ENCODE results near the gene PPTC7.

PPTC7 gene

DNA sequence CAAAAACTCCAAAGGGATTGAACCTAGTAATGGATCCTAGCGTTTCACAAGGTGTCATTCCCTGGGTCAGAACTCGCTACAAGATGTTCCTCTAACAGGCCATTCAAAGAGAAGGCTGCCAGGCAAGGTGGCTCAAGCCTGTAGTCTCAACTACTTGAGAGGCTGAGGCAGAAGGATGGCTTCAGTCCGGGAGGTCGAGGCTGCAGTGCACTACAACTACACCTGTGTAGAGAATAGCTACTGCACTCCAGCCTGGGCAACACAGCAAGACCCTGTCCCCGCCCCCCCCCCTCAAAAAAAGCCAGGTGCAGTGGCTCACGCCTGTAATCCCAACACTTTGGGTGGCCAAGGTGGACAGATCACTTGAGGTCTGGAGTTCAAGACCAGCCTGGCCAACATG lies 14.4 kb downstream of the PPTC7 start:
- no peak overlapping the region for H3K4me2 ChIP-seq (ENCODE audit: insufficient read depth, low read length, poor library complexity, severe bottlenecking)
- no peaks in the 10 kb centered on the region for H3K79me1 ChIP-seq (ENCODE audit: low read depth, low read length)
- H2BK5ac ChIP-seq (ENCODE audit: low read length), result no peak overlapping the region
- H2BK15ac ChIP-seq (ENCODE audit: low read length), result no peak overlapping the region
- no peak overlapping the region for H3K4ac ChIP-seq (ENCODE audit: low read length)
- no peak for DNase-seq (ENCODE audit: low spot score)
- no peak overlapping the region for H3K23ac ChIP-seq (ENCODE audit: low read depth, low read length, poor library complexity)
- no peak overlapping the region for H2AFZ ChIP-seq (ENCODE audit: low read length)
- no peak overlapping the region for H3K14ac ChIP-seq (ENCODE audit: low read length)
- H2BK12ac ChIP-seq (ENCODE audit: low read length), result no peak overlapping the region
- H4K91ac ChIP-seq (ENCODE audit: low read depth, low read length, poor library complexity), result no peak overlapping the region
- H3K4me3 ChIP-seq (ENCODE audit: low read length in 2 of 2), result no peak overlapping the region
- H3K27ac ChIP-seq (replicated peaks; ENCODE audit: low read length), result no peak overlapping the region
- H3K27me3 ChIP-seq (ENCODE audit: control insufficient read depth in 3 of 3, insufficient read depth in 3 of 3, low read depth in 1 of 3, low read length in 3 of 3), result no peaks in the 10 kb centered on the region
- H3K9ac ChIP-seq (ENCODE audit: low read depth, low read length, poor library complexity), result no peak overlapping the region
- no peak overlapping the region for H3K18ac ChIP-seq (ENCODE audit: low read length)
- no peak overlapping the region for H4K8ac ChIP-seq (ENCODE audit: low read depth, low read length)
- H2BK120ac ChIP-seq (ENCODE audit: low read depth, low read length), result no peak overlapping the region
- peaks cover 2% of the 10 kb centered on the region in 2 donors for H3K4me1 ChIP-seq (ENCODE audit: control insufficient read depth in 2 of 2, insufficient read depth in 1 of 2, low read depth in 1 of 2, low read length in 2 of 2)
- no CpG with 5 or more reads among the region's 6 CpGs for WGBS, 2 donors (ENCODE audit: extremely low coverage in 2 of 2, insufficient read length in 2 of 2, insufficient replicate concordance in 1 of 2)
- H3K36me3 ChIP-seq (replicated peaks in 1 of 2; ENCODE audit: control insufficient read depth in 2 of 2, insufficient read depth in 2 of 2, low read length in 2 of 2), result no peaks in the 10 kb centered on the region
- H3K9me3 ChIP-seq (replicated peaks in 1 of 2; ENCODE audit: control insufficient read depth in 2 of 2, insufficient read depth in 1 of 2, low read depth in 1 of 2, low read length in 2 of 2), result peaks cover 7 to 11% of the 10 kb centered on the region in 2 donors
- no peak overlapping the region for H2AK5ac ChIP-seq (ENCODE audit: low read depth, low read length)

DNA sequence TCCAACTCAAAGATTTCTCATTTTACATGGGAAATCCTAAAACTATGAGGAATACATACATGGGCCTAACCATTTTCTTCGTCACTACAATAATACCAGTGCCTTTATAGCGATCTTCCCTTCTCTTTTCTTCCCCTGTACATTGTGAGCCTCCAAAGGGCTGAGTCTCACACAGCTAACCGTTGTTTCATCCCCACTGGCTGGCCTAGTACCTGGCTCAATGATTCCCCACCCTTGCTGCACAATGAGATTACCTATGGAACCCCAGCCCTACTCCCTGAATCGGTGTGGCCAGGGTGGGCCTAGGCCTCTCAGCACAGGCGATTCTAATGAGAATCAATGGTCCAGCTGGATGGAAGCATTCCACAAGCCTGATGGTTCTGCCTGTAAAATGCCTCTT lies 16.1 kb downstream of the PPTC7 start:
- Histone ChIP-seq H4K8ac (ENCODE audit: low read depth, low read length) (no peak overlapping the region), H3K27me3 (ENCODE audit: control insufficient read depth in 3 of 3, insufficient read depth in 3 of 3, low read depth in 1 of 3, low read length in 3 of 3) (no peaks in the 10 kb centered on the region), H3K4me2 (ENCODE audit: insufficient read depth, low read length, poor library complexity, severe bottlenecking) (no peak overlapping the region), H2AFZ (ENCODE audit: low read length) (no peak overlapping the region), H3K27ac (replicated peaks; ENCODE audit: low read length) (no peak overlapping the region), H2BK15ac (ENCODE audit: low read length) (no peak overlapping the region), H4K91ac (ENCODE audit: low read depth, low read length, poor library complexity) (no peak overlapping the region), H3K4ac (ENCODE audit: low read length) (no peak overlapping the region), H2BK12ac (ENCODE audit: low read length) (no peak overlapping the region), H2BK120ac (ENCODE audit: low read depth, low read length) (no peak overlapping the region), H2BK5ac (ENCODE audit: low read length) (no peak overlapping the region), H2AK5ac (ENCODE audit: low read depth, low read length) (no peak overlapping the region), H3K23ac (ENCODE audit: low read depth, low read length, poor library complexity) (no peak overlapping the region), H3K14ac (ENCODE audit: low read length) (no peak overlapping the region), H3K18ac (ENCODE audit: low read length) (no peak overlapping the region), H3K9ac (ENCODE audit: low read depth, low read length, poor library complexity) (no peak overlapping the region), H3K36me3 (replicated peaks in 1 of 2; ENCODE audit: control insufficient read depth in 2 of 2, insufficient read depth in 2 of 2, low read length in 2 of 2) (no peaks in the 10 kb centered on the region), H3K9me3 (replicated peaks in 1 of 2; ENCODE audit: control insufficient read depth in 2 of 2, insufficient read depth in 1 of 2, low read depth in 1 of 2, low read length in 2 of 2) (peaks cover 6 to 11% of the 10 kb centered on the region in 2 donors), H3K79me1 (ENCODE audit: low read depth, low read length) (no peaks in the 10 kb centered on the region), H3K4me1 (ENCODE audit: control insufficient read depth in 2 of 2, insufficient read depth in 1 of 2, low read depth in 1 of 2, low read length in 2 of 2) (peaks cover 2% of the 10 kb centered on the region in 2 donors), H3K4me3 (ENCODE audit: low read length in 2 of 2) (no peak overlapping the region)
- WGBS, 2 donors (ENCODE audit: extremely low coverage in 2 of 2, insufficient read length in 2 of 2, insufficient replicate concordance in 1 of 2), result no CpG with 5 or more reads among the region's 5 CpGs
- DNase-seq (ENCODE audit: low spot score), result no peak

GRCh38 chr12:110565894-110566871 lies 16.9 kb downstream of the PPTC7 start:
- no peak overlapping the region for H3K4ac ChIP-seq (ENCODE audit: low read length)
- H3K18ac ChIP-seq (ENCODE audit: low read length), result no peak overlapping the region
- H3K9ac ChIP-seq (ENCODE audit: low read depth, low read length, poor library complexity), result no peak overlapping the region
- H2BK12ac ChIP-seq (ENCODE audit: low read length), result no peak overlapping the region
- H3K9me3 ChIP-seq (replicated peaks in 1 of 2; ENCODE audit: control insufficient read depth in 2 of 2, insufficient read depth in 1 of 2, low read depth in 1 of 2, low read length in 2 of 2), result peaks cover 4% of the 10 kb centered on the region in 2 donors
- H2AFZ ChIP-seq (ENCODE audit: low read length), result no peak overlapping the region
- H3K14ac ChIP-seq (ENCODE audit: low read length), result no peak overlapping the region
- H3K27ac ChIP-seq (replicated peaks; ENCODE audit: low read length), result no peak overlapping the region
- H2BK5ac ChIP-seq (ENCODE audit: low read length), result no peak overlapping the region
- peaks cover 2% of the 10 kb centered on the region in 2 donors for H3K4me1 ChIP-seq (ENCODE audit: control insufficient read depth in 2 of 2, insufficient read depth in 1 of 2, low read depth in 1 of 2, low read length in 2 of 2)
- no peak overlapping the region for H3K4me2 ChIP-seq (ENCODE audit: insufficient read depth, low read length, poor library complexity, severe bottlenecking)
- no peak for DNase-seq (ENCODE audit: low spot score)
- no peak overlapping the region for H4K8ac ChIP-seq (ENCODE audit: low read depth, low read length)
- WGBS, 2 donors (ENCODE audit: extremely low coverage in 2 of 2, insufficient read length in 2 of 2, insufficient replicate concordance in 1 of 2), result no CpG with 5 or more reads among the region's 8 CpGs
- H4K91ac ChIP-seq (ENCODE audit: low read depth, low read length, poor library complexity), result no peak overlapping the region
- H3K23ac ChIP-seq (ENCODE audit: low read depth, low read length, poor library complexity), result no peak overlapping the region
- no peak overlapping the region for H2BK120ac ChIP-seq (ENCODE audit: low read depth, low read length)
- H3K79me1 ChIP-seq (ENCODE audit: low read depth, low read length), result no peaks in the 10 kb centered on the region
- no peak overlapping the region for H2AK5ac ChIP-seq (ENCODE audit: low read depth, low read length)
- no peaks in the 10 kb centered on the region for H3K27me3 ChIP-seq (ENCODE audit: control insufficient read depth in 3 of 3, insufficient read depth in 3 of 3, low read depth in 1 of 3, low read length in 3 of 3)
- no peaks in the 10 kb centered on the region for H3K36me3 ChIP-seq (replicated peaks in 1 of 2; ENCODE audit: control insufficient read depth in 2 of 2, insufficient read depth in 2 of 2, low read length in 2 of 2)
- no peak overlapping the region for H2BK15ac ChIP-seq (ENCODE audit: low read length)
- H3K4me3 ChIP-seq (ENCODE audit: low read length in 2 of 2), result no peak overlapping the region

DNA sequence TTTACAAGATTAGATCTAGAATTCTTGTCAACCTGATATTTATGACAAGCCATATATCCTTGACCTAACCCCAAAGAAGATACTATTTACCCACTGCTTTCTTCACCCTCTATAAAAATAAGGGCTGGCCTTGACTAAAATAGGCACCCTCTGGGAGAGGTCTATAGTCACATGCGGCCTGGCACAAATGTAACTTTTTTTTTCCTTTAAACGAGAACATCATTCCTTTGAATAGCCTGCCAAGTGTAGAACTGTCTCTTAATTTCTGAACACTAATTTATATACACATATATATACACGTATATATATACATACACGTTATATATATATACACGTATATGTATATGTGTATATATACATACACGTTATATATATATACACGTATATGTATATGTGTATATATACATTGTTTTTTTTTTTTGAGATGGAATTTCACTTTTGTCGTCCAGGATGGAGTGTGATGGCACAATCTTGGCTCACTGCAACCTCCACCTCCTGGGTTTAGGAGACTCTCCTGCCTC lies 18.6 kb downstream of the PPTC7 start:
- no peak overlapping the region for H2BK12ac ChIP-seq (ENCODE audit: low read length)
- H3K23ac ChIP-seq (ENCODE audit: low read depth, low read length, poor library complexity), result no peak overlapping the region
- peaks cover 2% of the 10 kb centered on the region in 2 donors for H3K4me1 ChIP-seq (ENCODE audit: control insufficient read depth in 2 of 2, insufficient read depth in 1 of 2, low read depth in 1 of 2, low read length in 2 of 2)
- no peak overlapping the region for H3K27ac ChIP-seq (replicated peaks; ENCODE audit: low read length)
- no peak for DNase-seq (ENCODE audit: low spot score)
- H3K14ac ChIP-seq (ENCODE audit: low read length), result no peak overlapping the region
- H3K9me3 ChIP-seq (replicated peaks in 1 of 2; ENCODE audit: control insufficient read depth in 2 of 2, insufficient read depth in 1 of 2, low read depth in 1 of 2, low read length in 2 of 2), result peaks cover 4% of the 10 kb centered on the region in 2 donors
- no peak overlapping the region for H3K9ac ChIP-seq (ENCODE audit: low read depth, low read length, poor library complexity)
- H2AK5ac ChIP-seq (ENCODE audit: low read depth, low read length), result no peak overlapping the region
- no peak overlapping the region for H2BK120ac ChIP-seq (ENCODE audit: low read depth, low read length)
- H3K18ac ChIP-seq (ENCODE audit: low read length), result no peak overlapping the region
- no peaks in the 10 kb centered on the region for H3K36me3 ChIP-seq (replicated peaks in 1 of 2; ENCODE audit: control insufficient read depth in 2 of 2, insufficient read depth in 2 of 2, low read length in 2 of 2)
- H4K91ac ChIP-seq (ENCODE audit: low read depth, low read length, poor library complexity), result no peak overlapping the region
- H3K4me2 ChIP-seq (ENCODE audit: insufficient read depth, low read length, poor library complexity, severe bottlenecking), result no peak overlapping the region
- H2BK15ac ChIP-seq (ENCODE audit: low read length), result no peak overlapping the region
- H3K79me1 ChIP-seq (ENCODE audit: low read depth, low read length), result peaks cover 2% of the 10 kb centered on the region
- H2BK5ac ChIP-seq (ENCODE audit: low read length), result no peak overlapping the region
- 100% methylated on average over 1 of the region's 8 CpGs; no CpG with 5 or more reads in 1 of the 2 donors for WGBS, 2 donors (ENCODE audit: extremely low coverage in 2 of 2, insufficient read length in 2 of 2, insufficient replicate concordance in 1 of 2)
- H3K4ac ChIP-seq (ENCODE audit: low read length), result no peak overlapping the region
- no peak overlapping the region for H2AFZ ChIP-seq (ENCODE audit: low read length)
- H3K27me3 ChIP-seq (ENCODE audit: control insufficient read depth in 3 of 3, insufficient read depth in 3 of 3, low read depth in 1 of 3, low read length in 3 of 3), result no peaks in the 10 kb centered on the region
- H4K8ac ChIP-seq (ENCODE audit: low read depth, low read length), result no peak overlapping the region
- no peak overlapping the region for H3K4me3 ChIP-seq (ENCODE audit: low read length in 2 of 2)

All from neuronal stem cell (in vitro differentiated cells).